SK-N-MC (cell line): ENCODE data around the gene ATP9B.

Experiments used
- DNase-seq: peaks from one replicate; pipeline ENCODE4 v3.0.0-alpha.2; 2011; ENCODE audit warnings: low read depth, low spot score
- H3K27ac ChIP-seq: fragments of 200-600 bp; sonication (generic); 2 replicates; pipeline ENCODE4 v1.5.1; 2016; ENCODE audit warnings: mixed run types
- H3K36me3 ChIP-seq: fragments of 200-600 bp; sonication (generic); 2 replicates; pipeline ENCODE4 v1.6.1; 2017; ENCODE audit warnings: antibody characterized with exemption, low read length, mixed read lengths; ENCODE audit not compliant: insufficient read depth
- H3K4me3 ChIP-seq: fragments of 200-600 bp; sonication (generic); 2 replicates; pipeline ENCODE4 v1.5.1; 2016
- H3K9ac ChIP-seq: fragments of 200-600 bp; sonication (generic); 2 replicates; pipeline ENCODE4 v1.8.0; 2017; ENCODE audit warnings: mixed run types, mixed read lengths; ENCODE audit not compliant: insufficient read length
- H3K9me3 ChIP-seq: fragments of 200-600 bp; sonication (generic); 2 replicates; pipeline ENCODE4 v1.6.1; 2017; ENCODE audit warnings: low read depth, mild to moderate bottlenecking, antibody characterized with exemption, low read length, moderate library complexity, mixed read lengths
- EZH2 ChIP-seq: fragments of 200-600 bp; sonication (generic); IDR thresholded peaks from one replicate; pipeline ENCODE4 v1.6.1; 2017; ENCODE audit warnings: antibody characterized with exemption
- FOXP2 ChIP-seq: optimal IDR thresholded peaks from 2 replicates; pipeline ENCODE3; 2011; ENCODE audit warnings: mild to moderate bottlenecking, moderate library complexity; ENCODE audit not compliant: insufficient read depth; ENCODE audit errors: extremely low read length, control extremely low read depth
- POLR2AphosphoS5 ChIP-seq: IDR thresholded peaks from 2 replicates; pipeline ENCODE4 v1.6.1; 2012; ENCODE audit warnings: mild to moderate bottlenecking, low read depth, low read length, borderline replicate concordance

The ATP9B gene

DNA sequence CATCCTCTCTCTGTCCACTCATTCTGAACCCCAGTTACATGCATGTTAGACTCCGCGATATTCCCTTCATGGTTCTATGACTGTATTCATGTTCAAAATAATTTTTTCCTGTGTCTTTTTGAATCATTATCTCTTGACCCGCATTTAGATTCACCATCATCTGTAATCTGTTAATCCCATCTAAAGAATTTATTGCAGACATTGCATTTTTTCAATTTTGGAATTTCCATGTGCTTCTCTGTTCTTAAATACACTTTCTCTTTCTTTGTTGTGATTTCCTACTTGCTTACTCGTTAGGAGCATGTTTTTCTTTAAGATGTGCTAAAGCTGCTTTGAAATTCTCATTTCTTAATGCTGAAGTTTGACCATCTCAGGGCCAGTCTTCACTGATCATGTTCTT lies 122.2 kb downstream of the ATP9B start:
- DNase-seq = no peak
- Histone ChIP-seq H3K27ac (no peak overlapping the region), H3K4me3 (no peak overlapping the region), H3K36me3 (no peaks in the 10 kb centered on the region), H3K9me3 (no peaks in the 10 kb centered on the region), H3K9ac (no peak overlapping the region)
- TF ChIP-seq EZH2 (no peak), FOXP2 (no peak), POLR2AphosphoS5 (no peak)

DNA sequence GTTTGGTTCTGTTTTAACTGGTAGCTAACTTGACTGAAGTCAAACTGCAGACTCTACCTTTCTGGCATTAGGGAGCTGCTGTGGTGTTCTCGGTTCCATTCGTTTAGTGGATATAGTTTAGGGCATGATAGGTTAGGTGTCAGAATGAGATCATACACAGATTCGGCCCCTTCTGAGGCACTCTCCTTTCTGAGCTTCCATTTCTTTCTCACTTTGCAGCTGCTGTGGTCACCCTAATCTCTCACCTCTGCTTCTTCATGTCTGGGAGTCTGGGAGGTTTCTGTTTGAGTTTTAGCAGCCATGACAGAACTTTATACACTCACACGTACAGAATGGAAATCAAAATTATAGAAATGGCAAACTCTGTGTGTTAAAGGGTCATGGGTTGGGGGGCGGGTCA lies 122.8 kb downstream of the ATP9B start:
- Histone ChIP-seq H3K27ac (no peak overlapping the region), H3K4me3 (no peak overlapping the region), H3K9ac (no peak overlapping the region), H3K9me3 (no peaks in the 10 kb centered on the region), H3K36me3 (no peaks in the 10 kb centered on the region)
- no peak for TF ChIP-seq FOXP2
- no peak for TF ChIP-seq EZH2
- no peak for TF ChIP-seq POLR2AphosphoS5
- no peak for DNase-seq

DNA sequence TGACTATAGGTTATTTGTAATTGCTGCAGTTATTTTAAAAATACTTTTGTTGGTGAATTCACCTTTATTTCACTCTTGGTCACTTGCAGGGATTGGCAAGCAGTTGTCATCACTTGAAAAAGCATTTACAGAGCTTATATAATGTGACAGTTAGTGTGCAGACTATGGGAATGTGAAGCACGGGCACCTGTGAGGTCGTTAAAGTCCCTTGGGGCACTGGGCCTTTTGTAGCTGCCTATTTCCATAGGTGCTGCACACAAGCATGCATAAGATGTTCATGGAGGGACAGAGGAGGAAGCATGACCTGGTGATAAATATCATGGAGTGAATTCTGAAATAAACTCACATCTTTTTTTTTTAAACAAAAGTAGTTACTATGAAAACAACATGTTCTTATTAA lies 124.6 kb downstream of the ATP9B start:
- Histone ChIP-seq H3K9ac (no peak overlapping the region), H3K27ac (no peak overlapping the region), H3K36me3 (no peaks in the 10 kb centered on the region), H3K4me3 (no peak overlapping the region), H3K9me3 (no peaks in the 10 kb centered on the region)
- no peak for DNase-seq
- TF ChIP-seq POLR2AphosphoS5 (no peak), EZH2 (no peak), FOXP2 (no peak)

DNA sequence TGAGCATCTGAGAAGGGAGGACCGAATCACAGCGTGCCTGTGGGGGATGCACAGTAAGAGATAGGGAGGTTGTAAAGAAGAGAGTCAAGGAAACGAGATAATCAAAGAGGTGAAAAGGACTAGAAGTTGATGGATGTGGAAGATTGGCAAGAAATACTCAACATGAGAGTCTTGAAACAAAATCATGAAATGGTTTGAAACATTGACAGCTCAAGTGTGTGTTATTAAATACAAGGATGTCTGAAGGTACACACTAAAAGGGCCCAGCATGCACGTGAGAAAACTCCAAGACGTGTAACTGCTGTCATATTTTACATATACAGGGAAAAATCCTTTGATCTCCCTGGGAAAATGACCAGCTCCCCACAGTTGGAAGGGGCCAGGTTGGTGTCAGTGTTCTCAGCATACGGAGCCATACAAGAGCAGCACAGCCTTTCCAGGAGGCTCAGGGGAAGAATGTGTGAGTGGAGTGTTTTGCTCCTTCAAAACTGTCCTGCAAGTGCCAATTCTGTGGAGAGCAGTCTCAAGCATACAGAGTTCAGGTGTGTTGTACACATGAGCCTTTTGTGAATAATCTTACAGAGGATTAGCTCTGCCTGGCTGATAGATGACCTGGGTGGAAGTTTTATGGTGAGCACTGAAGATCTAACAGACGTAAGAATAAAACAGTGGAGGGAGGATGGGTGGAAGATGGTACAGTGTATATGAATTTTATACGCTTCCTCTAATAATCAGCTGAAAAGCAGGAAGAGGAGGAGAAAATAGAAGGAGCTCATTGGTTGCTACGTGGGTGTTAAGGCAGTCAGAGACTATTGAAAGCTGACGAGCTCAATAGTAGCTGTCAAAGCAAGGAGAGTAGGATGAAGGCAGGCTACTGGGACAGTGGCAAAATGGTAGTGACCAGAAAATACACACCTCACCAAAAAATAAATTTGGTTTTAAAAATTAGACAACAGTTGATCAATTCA lies 126.8 kb downstream of the ATP9B start:
- TF ChIP-seq POLR2AphosphoS5 (no peak), FOXP2 (no peak), EZH2 (no peak)
- H3K9ac ChIP-seq = no peak overlapping the region
- no peak for DNase-seq
- no peak overlapping the region for H3K27ac ChIP-seq
- H3K36me3 ChIP-seq = no peaks in the 10 kb centered on the region
- no peak overlapping the region for H3K4me3 ChIP-seq
- H3K9me3 ChIP-seq = no peaks in the 10 kb centered on the region

DNA sequence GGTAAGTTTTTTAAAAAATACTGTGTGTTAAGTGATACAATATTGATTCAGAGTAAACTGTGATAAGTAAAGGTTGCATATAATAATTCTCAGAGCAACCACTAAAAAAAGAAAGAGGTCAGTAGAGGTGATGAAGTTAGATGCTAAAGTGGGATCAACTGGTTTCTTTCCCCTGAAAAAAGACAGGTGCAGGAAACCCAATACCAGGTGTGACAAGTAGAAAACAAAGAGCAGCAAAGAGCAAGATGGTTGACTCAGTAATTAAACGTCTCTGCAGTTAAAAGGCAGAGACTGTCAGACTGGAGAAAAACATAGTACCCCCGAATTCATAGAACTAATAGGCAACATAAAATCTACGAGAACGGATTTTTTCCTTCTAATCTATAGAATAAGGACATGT lies 128.3 kb downstream of the ATP9B start:
- TF ChIP-seq EZH2 (no peak), FOXP2 (no peak), POLR2AphosphoS5 (no peak)
- Histone ChIP-seq H3K27ac (no peak overlapping the region), H3K9me3 (no peaks in the 10 kb centered on the region), H3K9ac (no peak overlapping the region), H3K36me3 (no peaks in the 10 kb centered on the region), H3K4me3 (no peak overlapping the region)
- DNase-seq = no peak

DNA sequence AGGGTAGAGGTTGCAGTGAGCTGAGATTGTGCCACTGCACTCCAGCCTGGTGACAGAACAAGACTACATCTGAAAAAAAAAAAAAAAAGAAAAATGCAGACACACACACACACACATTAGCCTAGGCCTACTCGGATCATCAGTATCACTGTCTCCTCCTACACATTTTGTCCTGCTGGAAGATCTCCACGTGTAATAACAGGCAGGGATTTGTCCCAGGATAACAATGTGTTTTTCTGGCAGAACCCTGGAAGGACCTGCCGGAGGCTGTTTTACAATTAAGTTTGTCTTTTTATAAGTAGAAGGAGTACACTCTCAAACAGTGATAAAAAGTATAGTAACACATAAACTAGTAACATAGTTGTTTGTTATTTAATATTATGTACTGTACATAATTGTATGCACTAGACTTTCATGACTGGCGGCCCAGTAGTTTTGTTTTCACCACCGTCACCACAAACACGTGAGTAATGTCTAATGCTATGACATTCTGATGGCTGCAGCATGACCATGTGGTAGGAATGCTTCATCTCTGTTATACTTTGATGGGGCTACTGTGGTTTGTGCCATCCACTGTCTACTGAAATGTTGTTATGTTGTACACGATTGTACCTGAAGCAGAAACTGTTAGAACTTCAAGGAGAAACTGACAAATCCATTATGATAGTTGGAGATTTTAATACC lies 130.6 kb downstream of the ATP9B start:
- Histone ChIP-seq H3K36me3 (no peaks in the 10 kb centered on the region), H3K4me3 (no peak overlapping the region), H3K9me3 (no peaks in the 10 kb centered on the region), H3K27ac (no peak overlapping the region), H3K9ac (no peak overlapping the region)
- DNase-seq = no peak
- TF ChIP-seq FOXP2 = no peak
- no peak for TF ChIP-seq EZH2
- TF ChIP-seq POLR2AphosphoS5 = no peak

DNA sequence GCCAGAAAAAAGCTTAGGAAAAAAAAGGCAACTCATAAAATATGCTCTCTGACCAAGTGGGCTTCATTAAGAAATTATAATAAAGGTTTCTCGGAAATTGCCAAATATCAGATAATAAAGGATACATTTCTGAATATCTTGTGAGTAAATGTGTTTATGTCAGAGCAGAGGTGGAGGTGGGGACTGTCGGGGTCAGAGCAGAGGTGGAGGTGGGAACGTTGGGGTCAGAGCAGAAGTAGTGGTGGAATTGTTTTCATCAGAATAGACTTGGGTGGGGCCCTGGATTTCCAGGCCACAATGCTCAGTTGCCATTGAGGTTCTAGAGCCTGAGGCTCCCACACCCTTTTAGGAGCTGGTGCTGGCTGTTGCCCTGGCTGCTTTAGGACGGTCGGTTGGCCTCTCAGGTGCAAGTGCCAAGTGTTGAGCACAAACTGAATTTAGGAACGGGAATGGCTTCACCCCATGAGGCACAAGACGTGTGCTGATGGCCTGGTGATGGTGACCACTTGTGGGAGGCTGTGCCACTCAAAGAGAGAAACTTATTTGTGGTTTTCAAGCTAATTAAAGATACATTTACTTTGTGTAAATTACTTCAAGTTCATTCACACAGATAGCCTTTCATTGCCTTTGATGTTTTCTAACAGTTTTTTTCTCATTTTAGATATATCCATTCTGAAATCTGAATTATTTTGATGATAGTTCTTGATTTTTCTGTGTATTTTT lies 131.5 kb downstream of the ATP9B start:
- Histone ChIP-seq H3K9ac (no peak overlapping the region), H3K27ac (no peak overlapping the region), H3K36me3 (no peaks in the 10 kb centered on the region), H3K4me3 (no peak overlapping the region), H3K9me3 (no peaks in the 10 kb centered on the region)
- DNase-seq = no peak
- TF ChIP-seq FOXP2 (no peak), POLR2AphosphoS5 (no peak), EZH2 (no peak)
